VCaP (cell line): Measurements from ENCODE around the gene POC1A.

Experiments used
- H3K27ac ChIP-seq: fragments of 450-650 bp; 2 replicates; pipeline ENCODE4 v1.5.1; 2017
- CTCF ChIP-seq: fragments of 450-650 bp; conservative IDR thresholded peaks from 2 replicates; pipeline ENCODE4 v1.5.1; 2017; ENCODE audit warnings: mild to moderate bottlenecking, moderate library complexity

The POC1A gene

GRCh38 chr3:52025453-52025852 lies 128.8 kb downstream of the POC1A start:
- TF ChIP-seq CTCF, result no peak
- H3K27ac ChIP-seq, result no peak overlapping the region
